H1 (cell line): ENCODE measurements around the gene LTO1. TPM values are rescaled to one million over a fixed set of nuclear protein-coding genes. Genes with fewer than 3 reads are reported as not detected.
A peak's percentile ranks its signal among the peaks of the same experiment; 100 is the strongest.

Experiments used
- CTCF ChIA-PET: fragments of 300-600 bp; sonication (Branson Sonifier 250); formaldehyde crosslinking; loops from one replicate; lab custom pipeline; 2021; ENCODE audit not compliant: partially characterized antibody; lab: Charles Lee
- POLR2A ChIA-PET: fragments of 300-600 bp; sonication (Branson Sonifier 250); formaldehyde crosslinking; loops from one replicate; lab custom pipeline; 2021; ENCODE audit warnings: inconsistent platforms; ENCODE audit not compliant: partially characterized antibody; lab: Charles Lee
- DNase-seq, 2 experiments: peaks; one replicate each; pipeline versions ENCODE4 v3.0.0 to v3.0.0-alpha.2; 2010 to 2022; ENCODE audit warnings: low spot score in 2 of 2, low read depth in 1 of 2, mixed read lengths in 1 of 2
- FAIRE-seq: peaks from 2 replicates; lab custom pipeline; 2011; peaks lifted over from hg19 to GRCh38; lab: Jason Lieb, UNC
- H2AFZ ChIP-seq: 2 replicates; pipeline ENCODE4 v1.8.1; 2012; ENCODE audit warnings: low read length, inconsistent platforms
- H2AK5ac ChIP-seq: 2 replicates; pipeline ENCODE4 v1.6.1; 2013; ENCODE audit warnings: low read depth, low read length
- H2BK120ac ChIP-seq: replicated peaks from 2 replicates; pipeline ENCODE3; 2013; ENCODE audit warnings: low read depth, low read length, inconsistent platforms
- H2BK12ac ChIP-seq: 2 replicates; pipeline ENCODE4 v1.6.1; 2013; ENCODE audit warnings: low read depth, low read length
- H2BK15ac ChIP-seq: 2 replicates; pipeline ENCODE4 v1.6.1; 2013; ENCODE audit warnings: low read length
- H2BK20ac ChIP-seq: 2 replicates; pipeline ENCODE4 v1.6.1; 2013; ENCODE audit warnings: low read length
- H2BK5ac ChIP-seq: 2 replicates; pipeline ENCODE4 v1.6.1; 2013; ENCODE audit warnings: low read depth, low read length
- H3K14ac ChIP-seq: 2 replicates; pipeline ENCODE4 v1.6.1; 2013; ENCODE audit warnings: inconsistent platforms; ENCODE audit not compliant: insufficient read length
- H3K18ac ChIP-seq: 2 replicates; pipeline ENCODE4 v1.6.1; 2013; ENCODE audit warnings: low read length; ENCODE audit errors: extremely low read depth
- H3K23ac ChIP-seq: 2 replicates; pipeline ENCODE4 v1.6.1; 2013; ENCODE audit warnings: inconsistent platforms; ENCODE audit not compliant: insufficient read length
- H3K23me2 ChIP-seq: 2 replicates; pipeline ENCODE4 v1.6.1; 2013; ENCODE audit warnings: low read depth, low read length
- H3K27ac ChIP-seq: 2 replicates; pipeline ENCODE4 v1.6.1; 2011; ENCODE audit warnings: low read depth, low read length, inconsistent platforms
- H3K27me3 ChIP-seq, 4 experiments: replicated peaks in 1 of 4; 1 replicate in 1 of 4; 2 replicates in 3 of 4; pipeline versions ENCODE4 v1.6.1 to v1.8.1; 2011 to 2013; ENCODE audit warnings: low read length in 3 of 4, mild to moderate bottlenecking in 3 of 4, inconsistent platforms in 2 of 4, mixed read lengths in 2 of 4, moderate library complexity in 1 of 4; ENCODE audit not compliant: control insufficient read depth in 3 of 4, insufficient read depth in 3 of 4; ENCODE audit errors: extremely low read depth in 1 of 4
- H3K36me3 ChIP-seq, 4 experiments: 2 replicates each; pipeline versions ENCODE4 v1.6.1 to v1.8.1; 2011 to 2013; ENCODE audit warnings: mild to moderate bottlenecking in 4 of 4, low read length in 3 of 4, moderate library complexity in 2 of 4, control low read depth in 1 of 4, inconsistent platforms in 1 of 4; ENCODE audit not compliant: insufficient read depth in 4 of 4, control insufficient read depth in 2 of 4
- H3K4ac ChIP-seq: replicated peaks from 2 replicates; pipeline ENCODE3; 2013; ENCODE audit warnings: low read length, low read depth, mixed read lengths, inconsistent platforms; ENCODE audit not compliant: insufficient read length
- H3K4me1 ChIP-seq, 4 experiments: replicated peaks in 1 of 4; 1 replicate in 1 of 4; 2 replicates in 3 of 4; pipeline versions ENCODE4 v1.6.1 to v1.8.1; 2011 to 2013; ENCODE audit warnings: low read length in 3 of 4, inconsistent platforms in 2 of 4, mixed read lengths in 1 of 4; ENCODE audit not compliant: insufficient read depth in 4 of 4, control insufficient read depth in 3 of 4
- H3K4me2 ChIP-seq, 2 experiments: 2 replicates each; pipeline versions ENCODE4 v1.6.1 to v1.8.1; 2011 to 2013; ENCODE audit warnings: low read depth in 2 of 2, low read length in 2 of 2, control low read depth in 1 of 2, inconsistent platforms in 1 of 2, mild to moderate bottlenecking in 1 of 2; ENCODE audit not compliant: insufficient read depth in 1 of 2
- H3K4me3 ChIP-seq, 4 experiments: fragments of 200-600, 300-600 bp in 1 of 4; sonication (generic), shearing (Covaris generic), sonication (Bioruptor Twin) in 1 of 4; 2 replicates each; pipeline versions ENCODE4 v1.5.1 to v1.8.1; 2011 to 2016; ENCODE audit warnings: low read length in 4 of 4, low read depth in 3 of 4, control low read depth in 2 of 4, inconsistent platforms in 2 of 4, mild to moderate bottlenecking in 2 of 4, mixed read lengths in 1 of 4, moderate library complexity in 1 of 4; ENCODE audit not compliant: insufficient read depth in 2 of 4; ENCODE audit errors: extremely low read depth in 1 of 4
- H3K56ac ChIP-seq: replicated peaks from 2 replicates; pipeline ENCODE3; 2013; ENCODE audit warnings: low read depth, mild to moderate bottlenecking, mixed read lengths, low read length, inconsistent platforms; ENCODE audit not compliant: insufficient read length
- H3K79me1 ChIP-seq: 2 replicates; pipeline ENCODE4 v1.6.1; 2013; ENCODE audit warnings: low read depth, low read length, control low read depth
- H3K79me2 ChIP-seq, 2 experiments: 2 replicates each; pipeline versions ENCODE4 v1.6.1 to v1.8.1; 2012 to 2013; ENCODE audit warnings: low read length in 2 of 2, mild to moderate bottlenecking in 2 of 2, inconsistent platforms in 1 of 2; ENCODE audit not compliant: insufficient read depth in 2 of 2, control insufficient read depth in 1 of 2
- H3K9ac ChIP-seq, 4 experiments: replicated peaks in 1 of 4; 1 replicate in 1 of 4; 2 replicates in 3 of 4; pipeline versions ENCODE4 v1.6.1 to v1.8.1; 2011 to 2013; ENCODE audit warnings: low read depth in 3 of 4, low read length in 3 of 4, control low read depth in 2 of 4, mild to moderate bottlenecking in 2 of 4, moderate library complexity in 2 of 4, inconsistent platforms in 1 of 4; ENCODE audit errors: extremely low read depth in 1 of 4
- H3K9me3 ChIP-seq, 2 experiments: 2 replicates each; pipeline versions ENCODE4 v1.6.1 to v1.8.1; 2012 to 2013; ENCODE audit warnings: mild to moderate bottlenecking in 2 of 2, moderate library complexity in 2 of 2, control low read depth in 1 of 2, inconsistent platforms in 1 of 2, low read depth in 1 of 2, low read length in 1 of 2, mixed read lengths in 1 of 2; ENCODE audit not compliant: insufficient read depth in 2 of 2
- H4K20me1 ChIP-seq, 2 experiments: replicated peaks in 1 of 2; 2 replicates each; pipeline versions ENCODE3 to v1.8.1; 2011 to 2013; ENCODE audit warnings: inconsistent platforms in 2 of 2, low read length in 2 of 2, mild to moderate bottlenecking in 1 of 2; ENCODE audit not compliant: insufficient read depth in 2 of 2, control insufficient read depth in 1 of 2
- H4K5ac ChIP-seq: 2 replicates; pipeline ENCODE4 v1.6.1; 2013; ENCODE audit warnings: low read length, low read depth, mixed read lengths, inconsistent platforms; ENCODE audit not compliant: insufficient read length
- H4K8ac ChIP-seq: 2 replicates; pipeline ENCODE4 v1.8.0; 2013; ENCODE audit warnings: mild to moderate bottlenecking, moderate library complexity, low read length, inconsistent platforms; ENCODE audit not compliant: insufficient read depth; ENCODE audit errors: extremely low read depth
- H4K91ac ChIP-seq: replicated peaks from 2 replicates; pipeline ENCODE3; 2013; ENCODE audit warnings: low read length, mixed read lengths, inconsistent platforms; ENCODE audit not compliant: insufficient read length
- EZH2 ChIP-seq: fragments of 200-600 bp; sonication (generic); IDR thresholded peaks from 2 replicates; pipeline ENCODE4 v1.7.1; 2012; ENCODE audit warnings: low read depth, mild to moderate bottlenecking, moderate library complexity, low read length, inconsistent platforms; ENCODE audit not compliant: severe bottlenecking
- RNF2 ChIP-seq: fragments of 200-900, 300-1000 bp; sonication (generic); IDR thresholded peaks from 2 replicates; pipeline ENCODE4 v1.7.1; 2016; ENCODE audit warnings: borderline replicate concordance, low read depth, mild to moderate bottlenecking, antibody characterized with exemption, low read length; ENCODE audit not compliant: poor library complexity, severe bottlenecking; ENCODE audit errors: missing control alignments
- SIRT6 ChIP-seq: IDR thresholded peaks from one replicate; pipeline ENCODE4 v1.7.1; 2012; ENCODE audit warnings: low read length, inconsistent platforms
- ZNF274 ChIP-seq: IDR thresholded peaks from 2 replicates; pipeline ENCODE4 v1.7.0; 2012; ENCODE audit warnings: low read length, borderline replicate concordance; ENCODE audit errors: extremely low read depth
- WGBS, 2 experiments: shearing (Covaris generic) in 1 of 2; methylation state at CpG; one replicate each; pipeline versions ENCODE4 v1.1.6 to v1.1.7; 2013 to 2015; ENCODE audit warnings: low lambda C conversion rate in 2 of 2, mixed read lengths in 2 of 2, inconsistent platforms in 1 of 2, low coverage in 1 of 2, missing lambda C conversion rate in 1 of 2; ENCODE audit not compliant: insufficient replicate concordance in 2 of 2, insufficient coverage in 1 of 2, insufficient read length in 1 of 2; ENCODE audit errors: extremely low coverage in 1 of 2, missing lambda C conversion rate in 1 of 2; 5-methylcytosine and 5-hydroxymethylcytosine counted together
- polyA plus RNA-seq, 7 experiments: library from polyadenylated mRNA; depleted of rRNA in 3 of 7; stranded (reverse) in 5 of 7; unstranded in 2 of 7; fragments of >200 nt in 5 of 7; fragments of 200-250 nt in 2 of 7; gene quantifications; 1 replicate in 5 of 7; 2 replicates in 1 of 7; 4 replicates in 1 of 7; pipeline versions ENCODE4 v1.2.1 to v1.2.3, GENCODE V29; 2011 to 2013; ENCODE audit warnings: missing spikeins in 2 of 7, mixed read lengths in 2 of 7
- total RNA-seq: library from RNA; stranded (reverse); fragmentation: NEBNext Ultra II Directional; extraction: Animal tissue kit (Norgen Biotek cat#: 25700); gene quantifications from 2 replicates; pipeline ENCODE4 v1.2.1, GENCODE V29; 2021
- TF ChIP-seq, protein P1 (sequence below): IDR thresholded peaks from 2 replicates; pipeline ENCODE4 v1.6.1; 2012; ENCODE audit warnings: inconsistent platforms

The LTO1 gene
- total and polyA plus RNA-seq, 2 of the 8 experiments (the other 6 are each of a cell fraction or from before 2014, with no cell fraction given) = 15.4 to 21.3 TPM

DNA sequence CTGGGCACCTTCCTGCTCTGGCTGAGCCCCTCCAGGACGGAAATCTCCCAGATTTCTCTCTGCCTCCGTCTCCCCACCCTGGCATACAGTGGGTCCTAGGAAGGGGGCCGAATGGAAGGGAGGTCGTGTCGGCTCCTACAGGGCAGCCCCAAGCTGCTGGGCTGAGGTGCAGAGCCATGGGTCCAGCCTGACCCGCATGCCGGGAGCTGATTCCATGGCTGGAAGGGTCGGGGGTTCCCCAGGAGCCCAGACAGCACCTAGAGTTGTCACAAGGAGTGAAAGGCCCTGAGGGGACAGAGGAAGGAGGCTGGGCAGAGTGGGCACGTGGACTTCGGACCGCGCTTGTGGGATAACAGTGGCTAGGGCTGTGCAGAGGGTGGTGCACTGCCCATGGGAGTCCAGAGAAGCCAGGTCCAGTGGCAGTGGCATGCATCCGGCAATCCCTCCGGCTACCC is 17.7 kb downstream of the LTO1 start:
- Histone ChIP-seq H4K5ac (no peak overlapping the region), H3K14ac (no peak overlapping the region), H2AK5ac (peak overlapping the region; percentile 25; the same call in 1 of the 2 replicates), H3K36me3 (peaks cover 0 to 19% (median 8%) of the 10 kb centered on the region in 4 experiments; a peak in 5 of 8 replicates), H3K79me2 (no peaks in the 10 kb centered on the region), H3K4ac (peak overlapping the region; percentile 57), H3K18ac (no peak overlapping the region), H3K23ac (no peak overlapping the region), H3K9ac (no peak overlapping the region; a peak in 1 of 7 replicates), H3K4me3 (no peak overlapping the region), H4K91ac (peak overlapping the region; percentile 58), H4K20me1 (peaks cover 0 to 3% of the 10 kb centered on the region in 2 experiments), H3K9me3 (no peaks in the 10 kb centered on the region), H2BK120ac (peak overlapping the region; percentile 84), H3K4me1 (peaks cover 5 to 18% (median 13%) of the 10 kb centered on the region in 4 experiments), H3K27me3 (no peaks in the 10 kb centered on the region; a peak in 1 of 7 replicates), H3K56ac (no peak overlapping the region), H2BK20ac (peak overlapping the region; percentile 98), H2BK15ac (peak overlapping the region; percentile 21; the same call in 1 of the 2 replicates), H4K8ac (peak overlapping the region; percentile 45; the same call in 1 of the 2 replicates), H3K23me2 (no peaks in the 10 kb centered on the region; the same call in 1 of the 2 replicates), H2AFZ (no peak overlapping the region), H2BK5ac (peak overlapping the region; percentile 69; the same call in 1 of the 2 replicates), H2BK12ac (peak overlapping the region; percentile 86; the same call in 1 of the 2 replicates), H3K27ac (no peak overlapping the region), H3K4me2 (peak overlapping the region in 1 of 2 experiments; percentile 16; a peak in 1 of 4 replicates), H3K79me1 (no peaks in the 10 kb centered on the region)
- TF ChIP-seq RNF2 = no peak
- no peak for TF ChIP-seq SIRT6
- TF ChIP-seq ZNF274 = no peak
- no peak for TF ChIP-seq EZH2
- TF ChIP-seq, protein P1, sequence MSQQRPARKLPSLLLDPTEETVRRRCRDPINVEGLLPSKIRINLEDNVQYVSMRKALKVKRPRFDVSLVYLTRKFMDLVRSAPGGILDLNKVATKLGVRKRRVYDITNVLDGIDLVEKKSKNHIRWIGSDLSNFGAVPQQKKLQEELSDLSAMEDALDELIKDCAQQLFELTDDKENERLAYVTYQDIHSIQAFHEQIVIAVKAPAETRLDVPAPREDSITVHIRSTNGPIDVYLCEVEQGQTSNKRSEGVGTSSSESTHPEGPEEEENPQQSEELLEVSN = no peak
- DNase-seq = no peak
- 76% methylated on average over 13 of the region's 14 CpGs; no CpG with 5 or more reads in 1 of the 2 experiments for WGBS, 2 experiments
- CTCF ChIA-PET = interaction anchor here (0.8 to 8.4 kb wide), 7 partner anchors 13 to 556 kb away, joined by 3 to 81 read pairs (median 18); partner anchors contain the start of gene LTO1
- FAIRE-seq = no peak
- POLR2A ChIA-PET = interaction anchor here (0.9 to 10.9 kb wide), 6 partner anchors 9 to 406 kb away, joined by 3 to 197 read pairs (median 6); partner anchors contain the start of gene CCND1
